H1 (cell line): ENCODE results near the gene BUD13. TPM values are rescaled to one million over a fixed set of nuclear protein-coding genes. Genes with fewer than 3 reads are reported as not detected.

ENCODE experiments used
- CTCF ChIA-PET: fragments of 300-600 bp; sonication (Branson Sonifier 250); formaldehyde crosslinking; loops from one replicate; lab custom pipeline; 2021; ENCODE audit not compliant: partially characterized antibody; lab: Charles Lee
- POLR2A ChIA-PET: fragments of 300-600 bp; sonication (Branson Sonifier 250); formaldehyde crosslinking; loops from one replicate; lab custom pipeline; 2021; ENCODE audit warnings: inconsistent platforms; ENCODE audit not compliant: partially characterized antibody; lab: Charles Lee
- DNase-seq, 2 experiments: peaks; one replicate each; pipeline versions ENCODE4 v3.0.0 to v3.0.0-alpha.2; 2010 to 2022; ENCODE audit warnings: low spot score in 2 of 2, low read depth in 1 of 2, mixed read lengths in 1 of 2
- FAIRE-seq: peaks from 2 replicates; lab custom pipeline; 2011; peaks lifted over from hg19 to GRCh38; lab: Jason Lieb, UNC
- H2AFZ ChIP-seq: 2 replicates; pipeline ENCODE4 v1.8.1; 2012; ENCODE audit warnings: low read length, inconsistent platforms
- H2AK5ac ChIP-seq: 2 replicates; pipeline ENCODE4 v1.6.1; 2013; ENCODE audit warnings: low read depth, low read length
- H2BK120ac ChIP-seq: replicated peaks from 2 replicates; pipeline ENCODE3; 2013; ENCODE audit warnings: low read depth, low read length, inconsistent platforms
- H2BK12ac ChIP-seq: 2 replicates; pipeline ENCODE4 v1.6.1; 2013; ENCODE audit warnings: low read depth, low read length
- H2BK15ac ChIP-seq: 2 replicates; pipeline ENCODE4 v1.6.1; 2013; ENCODE audit warnings: low read length
- H2BK20ac ChIP-seq: 2 replicates; pipeline ENCODE4 v1.6.1; 2013; ENCODE audit warnings: low read length
- H2BK5ac ChIP-seq: 2 replicates; pipeline ENCODE4 v1.6.1; 2013; ENCODE audit warnings: low read depth, low read length
- H3K14ac ChIP-seq: 2 replicates; pipeline ENCODE4 v1.6.1; 2013; ENCODE audit warnings: inconsistent platforms; ENCODE audit not compliant: insufficient read length
- H3K18ac ChIP-seq: 2 replicates; pipeline ENCODE4 v1.6.1; 2013; ENCODE audit warnings: low read length; ENCODE audit errors: extremely low read depth
- H3K23ac ChIP-seq: 2 replicates; pipeline ENCODE4 v1.6.1; 2013; ENCODE audit warnings: inconsistent platforms; ENCODE audit not compliant: insufficient read length
- H3K23me2 ChIP-seq: 2 replicates; pipeline ENCODE4 v1.6.1; 2013; ENCODE audit warnings: low read depth, low read length
- H3K27ac ChIP-seq: 2 replicates; pipeline ENCODE4 v1.6.1; 2011; ENCODE audit warnings: low read depth, low read length, inconsistent platforms
- H3K27me3 ChIP-seq, 4 experiments: replicated peaks in 1 of 4; 1 replicate in 1 of 4; 2 replicates in 3 of 4; pipeline versions ENCODE4 v1.6.1 to v1.8.1; 2011 to 2013; ENCODE audit warnings: low read length in 3 of 4, mild to moderate bottlenecking in 3 of 4, inconsistent platforms in 2 of 4, mixed read lengths in 2 of 4, moderate library complexity in 1 of 4; ENCODE audit not compliant: control insufficient read depth in 3 of 4, insufficient read depth in 3 of 4; ENCODE audit errors: extremely low read depth in 1 of 4
- H3K36me3 ChIP-seq, 4 experiments: 2 replicates each; pipeline versions ENCODE4 v1.6.1 to v1.8.1; 2011 to 2013; ENCODE audit warnings: mild to moderate bottlenecking in 4 of 4, low read length in 3 of 4, moderate library complexity in 2 of 4, control low read depth in 1 of 4, inconsistent platforms in 1 of 4; ENCODE audit not compliant: insufficient read depth in 4 of 4, control insufficient read depth in 2 of 4
- H3K4ac ChIP-seq: replicated peaks from 2 replicates; pipeline ENCODE3; 2013; ENCODE audit warnings: low read length, low read depth, mixed read lengths, inconsistent platforms; ENCODE audit not compliant: insufficient read length
- H3K4me1 ChIP-seq, 4 experiments: replicated peaks in 1 of 4; 1 replicate in 1 of 4; 2 replicates in 3 of 4; pipeline versions ENCODE4 v1.6.1 to v1.8.1; 2011 to 2013; ENCODE audit warnings: low read length in 3 of 4, inconsistent platforms in 2 of 4, mixed read lengths in 1 of 4; ENCODE audit not compliant: insufficient read depth in 4 of 4, control insufficient read depth in 3 of 4
- H3K4me2 ChIP-seq, 2 experiments: 2 replicates each; pipeline versions ENCODE4 v1.6.1 to v1.8.1; 2011 to 2013; ENCODE audit warnings: low read depth in 2 of 2, low read length in 2 of 2, control low read depth in 1 of 2, inconsistent platforms in 1 of 2, mild to moderate bottlenecking in 1 of 2; ENCODE audit not compliant: insufficient read depth in 1 of 2
- H3K4me3 ChIP-seq, 4 experiments: fragments of 200-600, 300-600 bp in 1 of 4; sonication (generic), shearing (Covaris generic), sonication (Bioruptor Twin) in 1 of 4; 2 replicates each; pipeline versions ENCODE4 v1.5.1 to v1.8.1; 2011 to 2016; ENCODE audit warnings: low read length in 4 of 4, low read depth in 3 of 4, control low read depth in 2 of 4, inconsistent platforms in 2 of 4, mild to moderate bottlenecking in 2 of 4, mixed read lengths in 1 of 4, moderate library complexity in 1 of 4; ENCODE audit not compliant: insufficient read depth in 2 of 4; ENCODE audit errors: extremely low read depth in 1 of 4
- H3K56ac ChIP-seq: replicated peaks from 2 replicates; pipeline ENCODE3; 2013; ENCODE audit warnings: low read depth, mild to moderate bottlenecking, mixed read lengths, low read length, inconsistent platforms; ENCODE audit not compliant: insufficient read length
- H3K79me1 ChIP-seq: 2 replicates; pipeline ENCODE4 v1.6.1; 2013; ENCODE audit warnings: low read depth, low read length, control low read depth
- H3K79me2 ChIP-seq, 2 experiments: 2 replicates each; pipeline versions ENCODE4 v1.6.1 to v1.8.1; 2012 to 2013; ENCODE audit warnings: low read length in 2 of 2, mild to moderate bottlenecking in 2 of 2, inconsistent platforms in 1 of 2; ENCODE audit not compliant: insufficient read depth in 2 of 2, control insufficient read depth in 1 of 2
- H3K9ac ChIP-seq, 4 experiments: replicated peaks in 1 of 4; 1 replicate in 1 of 4; 2 replicates in 3 of 4; pipeline versions ENCODE4 v1.6.1 to v1.8.1; 2011 to 2013; ENCODE audit warnings: low read depth in 3 of 4, low read length in 3 of 4, control low read depth in 2 of 4, mild to moderate bottlenecking in 2 of 4, moderate library complexity in 2 of 4, inconsistent platforms in 1 of 4; ENCODE audit errors: extremely low read depth in 1 of 4
- H3K9me3 ChIP-seq, 2 experiments: 2 replicates each; pipeline versions ENCODE4 v1.6.1 to v1.8.1; 2012 to 2013; ENCODE audit warnings: mild to moderate bottlenecking in 2 of 2, moderate library complexity in 2 of 2, control low read depth in 1 of 2, inconsistent platforms in 1 of 2, low read depth in 1 of 2, low read length in 1 of 2, mixed read lengths in 1 of 2; ENCODE audit not compliant: insufficient read depth in 2 of 2
- H4K20me1 ChIP-seq, 2 experiments: replicated peaks in 1 of 2; 2 replicates each; pipeline versions ENCODE3 to v1.8.1; 2011 to 2013; ENCODE audit warnings: inconsistent platforms in 2 of 2, low read length in 2 of 2, mild to moderate bottlenecking in 1 of 2; ENCODE audit not compliant: insufficient read depth in 2 of 2, control insufficient read depth in 1 of 2
- H4K5ac ChIP-seq: 2 replicates; pipeline ENCODE4 v1.6.1; 2013; ENCODE audit warnings: low read length, low read depth, mixed read lengths, inconsistent platforms; ENCODE audit not compliant: insufficient read length
- H4K8ac ChIP-seq: 2 replicates; pipeline ENCODE4 v1.8.0; 2013; ENCODE audit warnings: mild to moderate bottlenecking, moderate library complexity, low read length, inconsistent platforms; ENCODE audit not compliant: insufficient read depth; ENCODE audit errors: extremely low read depth
- H4K91ac ChIP-seq: replicated peaks from 2 replicates; pipeline ENCODE3; 2013; ENCODE audit warnings: low read length, mixed read lengths, inconsistent platforms; ENCODE audit not compliant: insufficient read length
- ATF3 ChIP-seq: IDR thresholded peaks from 2 replicates; pipeline ENCODE4 v1.6.1; 2011; ENCODE audit warnings: low read depth, mild to moderate bottlenecking, low read length; ENCODE audit not compliant: insufficient read depth
- CREB1 ChIP-seq: IDR thresholded peaks from 2 replicates; pipeline ENCODE4 v1.6.1; 2012; ENCODE audit warnings: inconsistent platforms
- CTCF ChIP-seq, 3 experiments: IDR thresholded peaks; 1 replicate in 2 of 3; 2 replicates in 1 of 3; pipeline versions ENCODE4 v1.5.1 to v1.6.1; 2011; ENCODE audit warnings: low read length in 3 of 3, mild to moderate bottlenecking in 3 of 3, inconsistent platforms in 2 of 3, low read depth in 1 of 3, moderate library complexity in 1 of 3; ENCODE audit not compliant: insufficient read depth in 1 of 3; ENCODE audit errors: control extremely low read depth in 1 of 3
- E2F6 ChIP-seq: IDR thresholded peaks from 2 replicates; pipeline ENCODE4 v1.6.1; 2012; ENCODE audit warnings: inconsistent platforms
- SIN3A ChIP-seq, 2 experiments: IDR thresholded peaks in 1 of 2; conservative IDR thresholded peaks in 1 of 2; 2 replicates each; pipeline ENCODE4 v1.6.1; 2011 to 2012; ENCODE audit warnings: low read length in 2 of 2, improper control_type of control experiment in 1 of 2, low read depth in 1 of 2, mild to moderate bottlenecking in 1 of 2
- SP2 ChIP-seq: IDR thresholded peaks from 2 replicates; pipeline ENCODE4 v1.6.1; 2012; ENCODE audit warnings: mild to moderate bottlenecking, low read length, inconsistent platforms
- SRF ChIP-seq: IDR thresholded peaks from 2 replicates; pipeline ENCODE4 v1.6.1; 2011; ENCODE audit warnings: mild to moderate bottlenecking, low read depth, low read length, moderate library complexity
- WGBS, 2 experiments: shearing (Covaris generic) in 1 of 2; methylation state at CpG; one replicate each; pipeline versions ENCODE4 v1.1.6 to v1.1.7; 2013 to 2015; ENCODE audit warnings: low lambda C conversion rate in 2 of 2, mixed read lengths in 2 of 2, inconsistent platforms in 1 of 2, low coverage in 1 of 2, missing lambda C conversion rate in 1 of 2; ENCODE audit not compliant: insufficient replicate concordance in 2 of 2, insufficient coverage in 1 of 2, insufficient read length in 1 of 2; ENCODE audit errors: extremely low coverage in 1 of 2, missing lambda C conversion rate in 1 of 2; 5-methylcytosine and 5-hydroxymethylcytosine counted together
- polyA plus RNA-seq, 7 experiments: library from polyadenylated mRNA; depleted of rRNA in 3 of 7; stranded (reverse) in 5 of 7; unstranded in 2 of 7; fragments of >200 nt in 5 of 7; fragments of 200-250 nt in 2 of 7; gene quantifications; 1 replicate in 5 of 7; 2 replicates in 1 of 7; 4 replicates in 1 of 7; pipeline versions ENCODE4 v1.2.1 to v1.2.3, GENCODE V29; 2011 to 2013; ENCODE audit warnings: missing spikeins in 2 of 7, mixed read lengths in 2 of 7
- total RNA-seq: library from RNA; stranded (reverse); fragmentation: NEBNext Ultra II Directional; extraction: Animal tissue kit (Norgen Biotek cat#: 25700); gene quantifications from 2 replicates; pipeline ENCODE4 v1.2.1, GENCODE V29; 2021

Gene BUD13
- total and polyA plus RNA-seq, 2 of the 8 experiments (the other 6 are each of a cell fraction or from before 2014, with no cell fraction given), result 24.8 to 27.2 TPM

GRCh38 chr11:116732271-116733042 lies 40.3 kb downstream of the BUD13 start:
- Histone ChIP-seq H4K8ac (no peak overlapping the region), H3K9ac (no peak overlapping the region), H4K20me1 (no peaks in the 10 kb centered on the region), H3K4ac (no peak overlapping the region), H3K56ac (no peak overlapping the region), H3K4me2 (peak overlapping the region; percentile 14 to 66), H3K27me3 (no peaks in the 10 kb centered on the region), H2BK15ac (peak overlapping the region; percentile 25; the same call in 1 of the 2 replicates), H2AFZ (peak overlapping the region; percentile 80; the same call in 1 of the 2 replicates), H3K4me1 (peaks cover 6 to 23% (median 16%) of the 10 kb centered on the region in 4 experiments), H2AK5ac (no peak overlapping the region), H3K27ac (no peak overlapping the region), H3K79me2 (no peaks in the 10 kb centered on the region), H3K23ac (no peak overlapping the region), H3K79me1 (no peaks in the 10 kb centered on the region), H3K4me3 (peak overlapping the region; percentile 2 to 51 (median 15); a peak in 5 of 8 replicates), H3K36me3 (no peaks in the 10 kb centered on the region), H3K9me3 (no peaks in the 10 kb centered on the region), H2BK5ac (no peak overlapping the region), H3K14ac (no peak overlapping the region), H2BK120ac (no peak overlapping the region), H4K91ac (no peak overlapping the region), H2BK12ac (peak overlapping the region; percentile 68), H2BK20ac (no peak overlapping the region), H3K23me2 (no peaks in the 10 kb centered on the region), H3K18ac (no peak overlapping the region; the same call in 1 of the 2 replicates), H4K5ac (no peak overlapping the region)
- ChIA-PET CTCF (interaction anchor here (0.6 to 11.9 kb wide), 49 partner anchors 10 to 527 kb away, joined by 3 to 334 read pairs (median 5); partner anchors contain the start of gene APOA1), POLR2A (interaction anchor here (1.0 to 1.7 kb wide), 7 partner anchors 9 to 412 kb away, joined by 3 to 6 read pairs (median 3); partner anchors contain the start of gene PAFAH1B2)
- peak; percentile 82 for FAIRE-seq
- peak; percentile 62 to 87 for DNase-seq
- 40% methylated on average over 25 of the region's 25 CpGs; no CpG with 5 or more reads in 1 of the 2 experiments for WGBS, 2 experiments
- peak; percentile 48; the same call in 1 of the 2 replicates for TF ChIP-seq SRF
- TF ChIP-seq E2F6, result no peak
- TF ChIP-seq SP2, result no peak
- peak; percentile 58; the same call in 1 of the 2 replicates for TF ChIP-seq CREB1
- TF ChIP-seq ATF3, result peak; percentile 10; the same call in 1 of the 2 replicates
- TF ChIP-seq SIN3A (conservative IDR thresholded peaks at IDR 0.05 in 1 of 2, IDR thresholded peaks at IDR 0.05 in 1 of 2; ENCODE audit: low read depth in 1 of 2, low read length in 2 of 2), result peak in 1 of 2 experiments; percentile 62; a peak in 1 of 4 replicates
- TF ChIP-seq CTCF (IDR thresholded peaks at IDR 0.05; ENCODE audit: control extremely low read depth in 1 of 3, insufficient read depth in 1 of 3, low read depth in 1 of 3, low read length in 3 of 3), result peak; percentile 84 to 98 (median 97)
